Right renal pelvis (tissue), 4 donors: ENCODE data around the gene CTXN1. TPM values are rescaled to one million over a fixed set of nuclear protein-coding genes. Genes with fewer than 3 reads are reported as not detected.
"Not testable (repeated sequence)": the region's sequence is repeated elsewhere in the genome, so short reads cannot be mapped to it uniquely, and the experiment has no call there.

Source experiments
- DNase-seq, 4 donors: peaks; one replicate each; pipeline ENCODE4 v3.0.0-alpha.2; 2013; ENCODE audit warnings: low read depth in 4 of 4, low spot score in 3 of 4, missing footprints in 1 of 4
- polyA plus RNA-seq, 4 donors: library from polyadenylated mRNA; unstranded; fragments of 120-200 nt; gene quantifications; one replicate each; pipeline ENCODE4 v1.2.1, GENCODE V29; 2013; ENCODE audit not compliant: insufficient read length in 4 of 4

CTXN1 gene
- polyA plus RNA-seq, 4 donors = 13.5 to 38.3 (median 19.1) TPM

- no peak for DNase-seq
Measured at GRCh38 chr19:7904074-7905020, 21.6 kb downstream of the CTXN1 start.

GRCh38 chr19:7903244-7904073 lies 22.5 kb downstream of the CTXN1 start, which contains the start of gene MAP2K7:
Gene MAP2K7 (plus strand): TSS chr19:7903877. CDS start chr19:7903945, 68 bp downstream.
- DNase-seq = peak; percentile 99 to 100 (median 100)

- no peak for DNase-seq
Measured at GRCh38 chr19:7902796-7903243, 23.1 kb downstream of the CTXN1 start.

GRCh38 chr19:7901337-7901736 lies 24.6 kb downstream of the CTXN1 start:
- DNase-seq = no peak

GRCh38 chr19:7900931-7901330 lies 25.0 kb downstream of the CTXN1 start:
- DNase-seq = no peak

GRCh38 chr19:7900401-7900870 lies 25.5 kb downstream of the CTXN1 start:
- DNase-seq = no peak

GRCh38 chr19:7899751-7900378 lies 26.1 kb downstream of the CTXN1 start:
- no peak for DNase-seq

- no peak for DNase-seq
Measured at GRCh38 chr19:7898967-7899366, 27.0 kb downstream of the CTXN1 start.

GRCh38 chr19:7897292-7897691 lies 28.6 kb downstream of the CTXN1 start:
- no peak for DNase-seq

GRCh38 chr19:7895565-7895964 lies 30.4 kb downstream of the CTXN1 start:
- no peak for DNase-seq

GRCh38 chr19:7894612-7895309 lies 31.2 kb downstream of the CTXN1 start:
- no peak for DNase-seq

GRCh38 chr19:7893362-7894101 lies 32.4 kb downstream of the CTXN1 start:
- DNase-seq = not testable (repeated sequence)

- DNase-seq = no peak
Measured at GRCh38 chr19:7888826-7889217, 37.1 kb downstream of the CTXN1 start.

- DNase-seq = no peak
Measured at GRCh38 chr19:7888145-7888825, 37.6 kb downstream of the CTXN1 start, which contains the start of gene LRRC8E. Gene LRRC8E (plus strand): TSS chr19:7888510. CDS start chr19:7895604, 7,094 bp downstream.

GRCh38 chr19:7887408-7888144 lies 38.4 kb downstream of the CTXN1 start:
- DNase-seq = no peak

- DNase-seq = no peak
Measured at GRCh38 chr19:7885818-7886217, 40.1 kb downstream of the CTXN1 start.

GRCh38 chr19:7883796-7884570 lies 42.0 kb downstream of the CTXN1 start:
- no peak for DNase-seq
